NCI-H1436 (cell line): ENCODE results near the gene SUSD4.

Experiments
- DNase-seq: peaks from one replicate; lab custom pipeline; 2025; lab: John Stamatoyannopoulos, UW

SUSD4 gene

GRCh38 chr1:223330466-223330865, 33.5 kb downstream of the SUSD4 start:
- no peak for DNase-seq

DNA sequence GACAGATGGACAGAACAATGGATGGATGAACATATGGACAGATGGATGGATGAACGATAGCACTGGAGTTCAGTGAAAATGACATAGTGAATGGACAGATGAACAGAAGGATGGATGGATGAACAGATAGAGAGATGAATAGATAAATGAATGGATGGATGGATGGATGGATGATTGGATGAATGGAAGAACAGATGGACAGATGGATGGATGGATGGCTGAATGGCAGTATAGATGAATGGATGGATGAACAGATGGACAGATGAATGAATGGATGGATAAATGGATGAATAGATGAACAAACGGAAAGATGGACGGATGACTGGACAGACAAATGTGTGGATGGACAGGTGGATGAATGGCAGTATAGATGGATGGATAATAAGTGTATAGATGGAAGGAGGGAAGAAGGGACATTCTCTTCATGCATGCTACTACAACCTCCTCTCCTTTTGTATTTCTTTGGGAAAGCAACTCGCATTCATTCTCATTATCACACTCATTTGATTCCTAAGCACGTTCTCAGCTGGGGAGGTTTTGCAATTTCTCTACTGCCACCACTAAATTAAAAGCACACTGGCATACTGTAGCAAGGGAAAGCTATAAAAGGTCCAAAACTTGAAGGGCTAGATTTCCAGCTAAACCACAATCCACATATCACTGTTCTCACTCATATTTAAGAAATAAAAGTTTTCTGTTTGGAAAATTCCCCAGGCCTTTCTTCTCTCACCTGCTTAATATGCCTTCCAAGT, 34.1 kb downstream of the SUSD4 start:
- DNase-seq: no peak

DNA sequence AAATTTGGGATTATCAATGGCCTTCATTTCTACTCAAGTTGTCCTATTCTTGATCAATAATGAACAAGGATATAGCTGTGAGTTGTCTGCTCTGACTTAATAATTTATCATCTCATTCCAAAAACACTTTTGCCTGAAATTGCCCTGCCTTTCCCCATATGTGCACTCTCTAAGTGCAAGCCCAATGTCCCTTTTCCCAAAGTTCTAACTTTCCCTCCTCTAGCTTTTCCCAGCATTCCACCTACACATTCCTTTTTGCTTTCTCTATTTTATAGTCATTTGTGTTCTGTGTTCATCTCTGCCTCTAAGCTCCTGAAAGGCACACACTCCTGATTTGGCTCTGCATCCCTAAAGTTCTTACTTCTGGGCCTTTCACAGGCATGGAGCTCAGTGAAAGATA, 34.7 kb downstream of the SUSD4 start:
- no peak for DNase-seq

DNA sequence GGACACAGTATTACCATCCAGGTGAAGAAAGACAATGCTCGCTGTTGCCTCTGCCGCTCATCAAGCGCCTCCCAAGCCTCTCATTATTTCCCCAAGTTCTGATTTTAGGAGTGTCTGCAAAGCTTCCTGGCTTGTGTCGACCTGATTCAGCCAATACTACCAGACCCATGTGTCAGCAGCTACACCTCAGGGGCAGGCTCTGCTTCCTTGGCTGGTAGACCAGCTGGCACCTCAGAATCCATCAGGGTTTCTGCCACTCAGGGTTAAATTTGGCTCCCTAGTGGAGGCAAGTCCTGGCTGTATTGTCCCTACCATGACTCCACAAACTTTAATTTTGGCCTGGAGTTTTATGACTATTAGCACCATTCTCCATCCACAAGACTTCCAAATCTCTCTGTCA, 35.4 kb downstream of the SUSD4 start:
- no peak for DNase-seq

DNA sequence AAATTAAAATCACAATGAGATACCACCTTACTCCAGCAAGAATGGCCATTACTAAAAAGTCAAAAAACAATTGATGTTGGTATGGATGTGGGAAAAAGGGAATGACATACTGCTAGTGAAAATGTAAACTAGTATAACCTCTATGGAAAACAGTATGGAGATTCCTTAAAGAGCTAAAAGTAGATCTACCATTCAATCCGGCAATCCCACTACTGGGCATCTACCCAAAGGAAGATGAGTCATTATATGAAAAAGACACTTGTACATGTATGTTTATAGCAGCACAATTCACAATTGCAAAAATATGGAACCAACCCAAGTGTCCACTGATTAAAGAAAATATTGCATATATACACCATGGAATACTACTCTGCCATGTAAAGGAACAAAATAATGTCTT, 37.2 kb downstream of the SUSD4 start:
- no peak for DNase-seq

DNA sequence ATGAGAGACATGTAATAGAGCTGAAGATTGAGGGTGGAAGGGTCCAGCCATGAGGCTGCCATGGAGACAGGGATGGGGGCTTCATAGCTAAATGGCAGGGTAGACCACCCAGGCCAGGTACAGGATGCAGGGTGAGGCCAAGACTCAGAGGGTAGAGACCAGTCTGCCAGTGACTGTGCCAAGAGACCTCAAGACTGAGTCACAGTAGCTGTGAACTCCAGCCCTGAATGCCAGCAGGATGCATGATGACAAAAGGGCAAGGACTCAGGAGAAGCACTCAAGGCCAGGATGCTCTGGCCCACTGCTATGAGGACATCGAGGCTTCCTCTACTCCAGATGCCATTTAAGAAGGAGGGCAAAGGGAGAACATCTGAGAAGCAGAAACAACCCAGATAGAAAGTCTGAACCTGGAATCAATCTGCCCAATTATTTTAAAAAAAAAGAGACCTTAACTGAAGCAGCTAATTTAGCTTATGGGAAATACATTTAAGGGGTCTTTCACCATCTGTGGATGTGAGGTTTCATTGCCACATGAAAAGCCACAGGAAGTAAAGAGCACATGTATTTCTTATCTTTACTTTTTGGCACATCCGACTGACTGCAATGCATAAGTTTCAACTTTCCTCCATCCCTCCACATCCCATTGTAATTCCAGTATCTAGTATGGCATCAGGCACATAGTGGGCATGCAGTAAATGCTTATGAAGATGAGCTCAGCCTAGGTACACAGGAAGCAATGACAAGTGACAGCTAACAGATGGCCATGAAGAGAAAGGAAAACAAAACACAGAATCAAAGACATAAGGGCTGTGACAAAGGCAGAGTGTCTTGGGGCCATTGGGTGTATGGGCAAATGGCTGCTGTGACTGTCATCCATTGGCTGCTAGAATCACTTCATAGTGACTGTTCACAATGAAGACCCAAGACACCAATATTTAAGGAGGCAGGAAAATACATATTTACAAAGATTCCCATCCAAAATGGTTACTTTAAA, 40.2 kb downstream of the SUSD4 start:
- DNase-seq: no peak

DNA sequence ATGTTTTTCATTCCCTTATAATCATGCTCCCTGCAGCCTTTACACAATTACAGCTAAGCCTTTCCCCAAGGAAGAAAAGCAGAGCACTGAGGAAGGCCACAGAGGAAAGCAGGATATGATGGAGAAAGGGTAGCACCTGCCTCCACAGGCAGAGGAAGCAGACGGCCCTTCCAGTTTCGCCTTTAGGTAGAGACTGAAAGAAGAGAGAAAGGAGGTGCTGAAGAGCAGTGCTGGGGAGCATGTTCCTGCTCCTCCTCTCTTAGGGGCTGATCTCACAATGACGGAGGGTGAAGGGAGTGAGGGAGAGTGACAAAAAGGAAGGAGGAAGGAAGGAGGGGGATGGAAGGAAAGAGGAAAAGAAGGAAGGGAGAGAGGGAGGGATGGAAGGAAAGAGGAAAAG, 41.1 kb downstream of the SUSD4 start:
- DNase-seq: no peak

- no peak for DNase-seq
These were observed 43.0 kb downstream of the SUSD4 start for GRCh38 chr1:223320959-223321358.

- peak; percentile 68 for DNase-seq
These were observed 43.9 kb downstream of the SUSD4 start for GRCh38 chr1:223319905-223320580.

GRCh38 chr1:223319398-223319797, 44.6 kb downstream of the SUSD4 start:
- DNase-seq: no peak

GRCh38 chr1:223316082-223316481, 47.9 kb downstream of the SUSD4 start:
- DNase-seq: no peak

- DNase-seq: no peak
These were observed 48.3 kb downstream of the SUSD4 start for GRCh38 chr1:223315665-223316064.

GRCh38 chr1:223313415-223313754, 50.6 kb downstream of the SUSD4 start:
- no peak for DNase-seq

GRCh38 chr1:223312705-223313414, 51.1 kb downstream of the SUSD4 start:
- no peak for DNase-seq

- no peak for DNase-seq
These were observed 51.7 kb downstream of the SUSD4 start for GRCh38 chr1:223312273-223312672.

- no peak for DNase-seq
These were observed 52.1 kb downstream of the SUSD4 start for GRCh38 chr1:223311826-223312225.

DNA sequence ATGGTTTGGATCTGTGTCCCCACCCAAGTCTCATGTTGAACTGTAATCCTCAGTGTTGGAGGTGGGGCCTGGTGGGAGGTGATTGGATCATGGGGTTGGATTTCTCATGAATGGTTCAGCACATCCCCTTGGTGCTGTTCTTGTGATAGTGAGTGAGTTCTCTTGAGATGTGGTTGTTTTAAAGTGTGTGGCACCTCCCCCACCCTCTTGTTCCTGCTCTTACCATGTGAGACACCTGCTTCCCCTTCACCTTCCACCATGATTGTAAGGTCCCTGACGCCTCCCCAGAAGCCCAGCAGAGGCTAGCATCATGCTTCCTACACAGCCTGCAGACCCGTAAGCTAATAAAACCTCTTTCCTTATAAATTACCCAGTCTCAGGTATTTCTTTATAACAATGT, 55.8 kb downstream of the SUSD4 start:
- no peak for DNase-seq

DNA sequence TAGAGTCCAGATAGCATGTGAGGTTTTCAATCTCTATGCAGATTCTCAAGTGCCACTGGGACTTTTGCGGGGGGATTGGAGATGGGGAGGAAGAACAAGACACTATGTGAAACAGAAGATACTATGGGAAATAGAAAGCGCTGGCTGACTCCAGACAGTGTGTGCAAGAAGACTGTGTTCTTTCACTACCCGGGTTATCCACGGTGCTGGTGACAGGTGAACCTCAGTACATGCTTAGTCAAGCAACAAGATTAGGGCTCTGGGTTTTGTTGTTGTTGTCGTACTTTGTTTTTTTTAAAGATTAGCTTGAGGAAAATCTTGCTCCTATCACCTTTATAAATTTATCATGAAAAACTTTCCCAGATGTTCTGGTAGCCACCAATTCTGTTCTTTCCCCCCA, 56.4 kb downstream of the SUSD4 start:
- no peak for DNase-seq

DNA sequence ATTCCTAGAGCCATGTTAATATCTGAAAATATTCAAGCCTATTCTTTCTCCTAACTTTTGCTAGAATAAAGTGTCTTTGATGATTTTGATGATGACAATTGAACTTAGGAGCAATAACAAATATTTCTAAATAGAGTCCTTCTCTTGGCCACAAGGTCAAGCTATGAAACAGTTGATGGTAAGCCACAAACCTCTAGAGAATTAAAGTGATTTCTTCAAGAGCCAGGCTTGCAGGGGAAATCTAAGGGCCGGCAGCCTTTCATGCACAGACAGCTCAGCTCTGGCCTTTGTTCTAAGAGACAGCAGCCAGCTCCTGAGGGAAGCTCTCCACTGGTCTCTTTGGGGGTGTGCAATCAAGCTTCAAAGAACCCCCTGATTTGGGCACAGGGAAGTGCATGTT, 59.0 kb downstream of the SUSD4 start:
- DNase-seq: no peak

GRCh38 chr1:223301371-223301770, 62.6 kb downstream of the SUSD4 start:
- no peak for DNase-seq

DNA sequence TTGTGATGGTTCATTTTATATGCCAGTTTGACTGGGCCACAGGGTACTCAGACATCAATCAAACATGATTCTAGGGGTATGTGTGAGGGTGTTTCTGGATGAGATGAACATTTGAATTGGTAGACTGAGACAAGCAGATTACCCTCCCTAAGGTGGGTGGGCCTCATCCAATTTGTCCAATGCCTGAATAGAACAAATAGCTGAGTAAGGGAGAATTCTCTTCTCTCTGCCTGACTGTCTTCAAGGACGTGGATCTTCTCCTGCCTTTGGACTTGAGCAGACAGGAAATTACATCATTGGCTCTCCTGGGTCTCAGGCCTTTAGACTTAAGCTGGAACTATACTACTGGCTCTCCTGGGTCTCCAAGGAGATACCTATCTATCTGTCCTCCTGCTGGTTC, 64.4 kb downstream of the SUSD4 start:
- no peak for DNase-seq

DNA sequence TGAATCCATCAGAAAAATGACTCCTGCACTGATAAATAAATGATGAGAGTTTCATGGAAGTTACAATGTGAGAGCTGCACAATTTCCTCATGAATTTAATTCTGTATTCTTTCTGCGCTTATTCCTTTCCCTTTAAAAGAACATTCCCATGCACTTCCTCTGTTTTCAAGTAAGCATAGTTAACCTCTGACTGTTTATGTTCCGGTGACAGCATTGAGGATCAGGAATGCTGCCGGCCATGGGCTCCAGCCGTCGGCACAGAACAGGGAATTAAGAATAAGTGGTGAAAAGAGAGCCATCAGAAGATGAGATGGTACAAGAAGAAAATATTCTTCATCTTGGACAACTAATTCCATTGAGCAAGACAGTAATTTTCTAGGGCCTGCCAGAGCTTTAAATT, 65.3 kb downstream of the SUSD4 start:
- DNase-seq: no peak
